CD4-positive, alpha-beta T cell treated with Interleukin-2 at 100 ng/mL for 4 hours (primary cell): ENCODE data around the gene SDR42E1.

Experiments used
- DNase-seq: peaks from one replicate; pipeline ENCODE4 v3.0.0-alpha.2; 2020; ENCODE audit warnings: low spot score

SDR42E1 gene, protein sequence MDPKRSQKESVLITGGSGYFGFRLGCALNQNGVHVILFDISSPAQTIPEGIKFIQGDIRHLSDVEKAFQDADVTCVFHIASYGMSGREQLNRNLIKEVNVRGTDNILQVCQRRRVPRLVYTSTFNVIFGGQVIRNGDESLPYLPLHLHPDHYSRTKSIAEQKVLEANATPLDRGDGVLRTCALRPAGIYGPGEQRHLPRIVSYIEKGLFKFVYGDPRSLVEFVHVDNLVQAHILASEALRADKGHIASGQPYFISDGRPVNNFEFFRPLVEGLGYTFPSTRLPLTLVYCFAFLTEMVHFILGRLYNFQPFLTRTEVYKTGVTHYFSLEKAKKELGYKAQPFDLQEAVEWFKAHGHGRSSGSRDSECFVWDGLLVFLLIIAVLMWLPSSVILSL

GRCh38 chr16:82011199-82011641 lies at the start of gene SDR42E1:
Gene SDR42E1, minus strand, starts transcription at chr16:82011470. Its CDS starts 10,612 bp downstream, at chr16:82000858.
- peak; percentile 70 for DNase-seq

- no peak for DNase-seq
These were observed 48.7 kb upstream of the SDR42E1 start for GRCh38 chr16:82059983-82060421.

DNA sequence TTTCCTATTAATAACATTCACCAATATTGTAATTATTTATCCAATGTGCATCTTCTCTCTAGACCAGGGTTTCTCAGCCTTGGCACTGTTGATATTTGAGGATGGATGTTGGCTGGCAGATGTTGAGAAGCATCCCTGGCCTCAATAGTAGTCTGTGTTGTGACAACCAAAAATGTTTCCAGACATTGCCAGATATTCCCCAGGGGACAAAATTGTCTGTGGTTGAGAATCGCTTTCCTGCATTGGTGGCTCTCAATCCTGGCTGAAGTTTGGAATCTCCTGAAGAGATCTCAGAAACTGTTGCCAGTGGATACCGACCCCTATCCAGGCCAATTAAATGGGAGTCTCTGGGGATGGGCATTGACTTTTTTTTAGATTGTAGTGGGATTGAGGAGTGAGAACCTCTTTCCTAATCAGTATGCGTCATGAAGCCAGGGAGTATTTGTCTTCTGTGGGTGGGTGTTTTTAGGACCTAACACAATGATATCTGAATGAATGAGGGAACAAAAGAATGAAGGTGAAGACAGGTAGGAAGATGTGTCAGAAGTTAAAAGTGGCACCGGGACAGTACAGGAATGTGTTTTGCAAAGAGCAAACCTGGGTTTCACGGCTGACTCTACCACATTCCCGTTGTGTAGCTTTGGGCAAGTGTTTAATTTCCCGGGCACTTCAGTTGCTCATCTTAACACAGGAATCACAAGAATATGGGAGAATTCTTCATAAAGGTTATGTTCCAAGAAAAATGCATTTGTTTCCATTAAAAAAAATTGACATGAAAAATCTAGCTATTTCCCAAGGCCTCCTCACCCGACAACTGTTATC lies 48.1 kb upstream of the SDR42E1 start:
- no peak for DNase-seq

DNA sequence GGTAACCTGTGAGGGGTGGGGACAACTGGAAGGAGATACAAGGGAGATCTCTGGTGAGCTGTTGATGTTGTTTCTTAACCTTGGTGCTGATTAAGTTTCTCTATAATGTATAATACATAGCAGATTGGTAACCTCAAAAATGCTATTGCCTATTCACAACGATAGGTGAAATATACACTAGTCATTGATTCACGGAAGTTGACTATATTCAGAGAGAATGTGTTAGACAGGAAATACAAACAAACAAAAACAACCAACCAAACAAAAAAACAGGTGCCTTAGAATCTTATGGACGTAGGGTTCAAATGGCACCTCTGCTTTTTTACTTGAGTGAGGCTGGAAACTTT lies 45.3 kb upstream of the SDR42E1 start:
- DNase-seq = no peak

DNA sequence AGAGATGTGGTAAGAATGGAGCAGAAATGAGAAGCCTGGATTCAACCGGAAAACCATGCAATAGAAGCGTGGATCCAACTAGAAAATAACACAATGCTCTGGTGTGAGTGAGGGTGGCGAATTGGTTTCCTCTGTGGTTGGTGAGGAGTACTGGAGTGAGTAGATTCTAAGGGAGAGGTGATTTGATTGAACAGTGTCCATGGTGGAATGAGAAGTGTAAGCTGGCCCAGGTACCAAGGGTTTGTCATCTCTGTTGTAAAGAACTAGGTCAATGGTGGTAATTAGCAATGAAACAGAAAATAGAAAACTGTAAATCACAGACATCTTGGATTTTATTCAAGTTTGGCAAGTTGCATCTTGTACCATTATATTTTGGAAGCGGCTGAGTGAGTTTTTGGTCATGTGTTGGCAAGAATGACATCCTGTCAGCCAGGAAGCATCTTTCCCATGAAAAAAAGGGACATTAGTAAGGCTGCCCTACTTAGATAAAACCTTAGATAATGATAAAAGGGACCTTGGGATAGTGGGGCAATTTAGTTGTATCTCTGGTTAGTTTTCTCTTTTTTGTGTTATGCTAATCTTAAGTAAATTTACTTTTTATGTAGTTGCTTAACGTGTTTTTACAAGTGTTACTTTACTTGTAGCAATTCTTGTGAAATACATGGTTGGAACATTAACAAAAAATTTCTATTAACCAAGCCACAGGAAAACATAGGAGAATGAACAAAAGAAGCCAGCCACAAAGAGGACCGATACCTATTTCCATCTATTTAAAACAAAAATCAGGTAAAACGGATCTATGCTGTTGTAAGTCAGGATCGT lies 44.7 kb upstream of the SDR42E1 start:
- DNase-seq = no peak

DNA sequence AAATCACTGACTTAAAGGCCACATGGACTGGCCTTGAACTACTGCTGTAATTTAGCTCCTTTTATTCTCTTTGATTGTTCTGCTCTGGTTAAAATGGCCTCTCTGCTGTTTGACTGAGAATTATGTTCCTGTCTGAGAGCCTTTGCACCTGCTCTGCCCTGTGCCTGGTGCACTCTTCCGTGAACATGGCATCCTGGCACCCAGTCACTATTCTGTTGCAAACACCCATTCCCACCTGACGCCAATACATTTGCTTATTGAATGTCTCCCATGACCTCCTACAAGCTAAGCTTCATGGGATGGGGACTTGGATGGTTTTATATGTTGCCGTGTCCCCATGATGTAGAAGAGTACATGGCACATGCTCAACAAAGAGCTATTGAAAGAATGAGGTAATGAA lies 43.8 kb upstream of the SDR42E1 start:
- no peak for DNase-seq

GRCh38 chr16:82051656-82052055 lies 40.4 kb upstream of the SDR42E1 start:
- no peak for DNase-seq

DNA sequence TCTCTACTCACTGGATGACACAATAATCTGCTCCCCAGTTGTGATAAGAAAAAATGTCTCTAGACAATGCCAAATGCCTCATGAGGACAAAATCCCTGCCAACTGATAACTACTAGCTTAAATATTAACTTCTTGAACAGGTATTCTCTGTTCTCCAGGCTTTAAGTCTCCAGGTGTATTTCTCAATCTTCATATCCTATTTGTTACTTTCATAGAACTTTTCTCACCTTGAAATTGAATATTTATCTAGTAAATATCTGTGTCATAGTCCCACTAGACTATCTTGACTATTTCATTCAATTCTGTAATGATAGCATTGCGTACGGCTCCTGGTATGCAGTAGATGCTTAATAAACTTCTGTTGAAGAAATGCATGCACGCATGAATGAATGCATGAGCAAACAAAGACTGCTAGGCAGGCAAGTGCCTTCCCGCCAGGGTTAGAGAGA lies 39.7 kb upstream of the SDR42E1 start:
- no peak for DNase-seq

DNA sequence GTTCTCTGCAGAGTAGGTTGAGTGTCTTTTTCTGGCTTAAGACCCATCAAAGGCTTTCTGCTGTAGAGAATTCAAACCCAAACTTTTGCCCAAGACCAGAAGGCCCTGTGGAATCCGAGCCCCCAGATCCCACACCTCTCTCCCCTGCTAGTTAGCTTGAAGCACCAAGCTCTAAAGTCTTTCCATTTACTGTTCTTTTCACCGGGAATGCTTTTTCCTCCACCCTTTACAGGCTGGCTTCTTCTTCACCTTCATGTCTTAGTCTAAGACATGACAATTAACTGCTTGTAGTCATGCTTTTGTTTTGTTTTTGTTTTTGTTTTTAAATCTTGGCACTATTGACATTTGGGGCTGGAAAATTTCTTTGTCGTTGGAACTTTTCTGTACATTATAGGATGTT lies 39.2 kb upstream of the SDR42E1 start:
- DNase-seq = no peak

GRCh38 chr16:82049484-82049883 lies 38.2 kb upstream of the SDR42E1 start:
- no peak for DNase-seq

GRCh38 chr16:82047787-82048186 lies 36.5 kb upstream of the SDR42E1 start:
- DNase-seq = no peak

DNA sequence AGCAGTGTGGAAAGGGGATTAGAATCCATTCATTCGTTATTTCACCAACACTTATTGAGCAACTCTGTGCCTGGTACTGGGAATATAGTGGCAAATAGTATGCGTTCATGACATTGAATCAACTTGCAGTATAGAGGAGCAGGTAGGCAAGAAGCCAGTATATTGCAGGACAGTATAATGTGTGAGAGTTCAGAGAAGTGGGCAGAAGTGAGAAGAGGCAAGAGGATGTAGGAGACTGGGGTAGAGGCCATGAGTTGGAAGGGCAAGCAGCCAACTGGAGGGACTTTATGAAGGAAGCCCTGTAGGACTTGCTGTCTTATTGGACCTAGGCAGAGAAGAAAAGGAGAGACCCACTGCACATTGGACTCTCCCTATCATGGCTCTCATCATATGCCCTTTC lies 36.1 kb upstream of the SDR42E1 start:
- DNase-seq = no peak

DNA sequence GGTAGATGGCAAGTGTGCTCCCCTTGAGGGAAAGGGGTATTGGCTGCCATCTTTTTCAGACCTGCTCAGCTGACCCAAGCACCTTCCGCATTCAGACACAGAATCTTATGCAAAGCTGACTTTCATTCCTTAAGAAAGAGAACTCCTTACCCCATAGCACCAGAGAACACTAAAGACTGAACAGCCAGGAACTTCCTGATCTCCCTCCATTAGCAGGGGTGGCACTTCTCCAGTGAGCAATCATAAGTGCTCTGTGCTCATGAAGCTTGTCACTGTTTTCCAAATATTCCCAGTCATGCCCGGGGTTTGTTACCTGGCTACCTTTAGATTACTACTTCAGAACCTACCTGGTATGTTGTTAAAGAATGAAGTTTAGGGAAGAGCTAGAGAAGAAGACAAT lies 35.7 kb upstream of the SDR42E1 start:
- no peak for DNase-seq

GRCh38 chr16:82046541-82046940 lies 35.3 kb upstream of the SDR42E1 start:
- no peak for DNase-seq

DNA sequence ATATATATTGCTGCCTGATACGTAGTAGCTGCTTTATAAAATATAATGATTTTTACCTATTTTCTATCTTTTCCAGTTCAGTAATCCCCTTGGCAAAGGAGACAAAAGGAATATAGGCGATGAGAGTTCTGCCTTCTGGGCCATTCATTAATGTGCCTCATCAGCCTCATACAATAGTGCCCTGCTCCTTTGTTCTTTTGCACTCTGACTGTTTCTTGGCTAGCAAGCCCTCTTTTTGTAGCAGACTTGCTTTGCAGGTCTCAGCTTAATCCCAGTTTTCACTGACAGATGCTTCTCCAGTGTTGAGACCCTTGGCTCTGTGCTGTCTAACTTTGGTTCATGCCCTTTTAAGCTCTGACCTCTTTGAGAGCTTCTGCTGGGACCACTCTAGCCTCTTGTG lies 34.2 kb upstream of the SDR42E1 start:
- no peak for DNase-seq

GRCh38 chr16:82044585-82044911 lies 33.3 kb upstream of the SDR42E1 start:
- DNase-seq = no peak

GRCh38 chr16:82043680-82044584 lies 32.7 kb upstream of the SDR42E1 start:
- DNase-seq = no peak

GRCh38 chr16:82042846-82043245 lies 31.6 kb upstream of the SDR42E1 start:
- DNase-seq = no peak

GRCh38 chr16:82042144-82042543 lies 30.9 kb upstream of the SDR42E1 start:
- DNase-seq = no peak

GRCh38 chr16:82041542-82041941 lies 30.3 kb upstream of the SDR42E1 start:
- DNase-seq = no peak

DNA sequence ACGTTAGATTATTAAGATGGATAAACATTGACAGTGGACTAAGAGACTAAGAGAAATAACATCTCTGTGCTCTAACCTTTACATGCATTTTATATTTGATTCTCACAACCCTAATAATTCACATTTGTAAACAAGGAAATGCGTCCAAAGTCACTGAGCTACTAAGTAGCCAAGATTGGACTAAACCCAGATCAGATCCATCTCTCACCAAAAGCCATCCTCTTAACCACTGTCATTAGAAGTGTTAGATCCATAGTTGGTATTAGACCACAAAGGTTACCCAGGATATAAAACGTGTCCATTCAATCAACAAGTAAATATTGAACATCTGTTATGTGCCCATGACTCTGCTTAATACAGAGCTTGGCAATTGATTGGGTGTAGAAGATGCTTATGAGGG lies 29.0 kb upstream of the SDR42E1 start:
- no peak for DNase-seq
